ENCODE results near the gene CD99L2.

DNA sequence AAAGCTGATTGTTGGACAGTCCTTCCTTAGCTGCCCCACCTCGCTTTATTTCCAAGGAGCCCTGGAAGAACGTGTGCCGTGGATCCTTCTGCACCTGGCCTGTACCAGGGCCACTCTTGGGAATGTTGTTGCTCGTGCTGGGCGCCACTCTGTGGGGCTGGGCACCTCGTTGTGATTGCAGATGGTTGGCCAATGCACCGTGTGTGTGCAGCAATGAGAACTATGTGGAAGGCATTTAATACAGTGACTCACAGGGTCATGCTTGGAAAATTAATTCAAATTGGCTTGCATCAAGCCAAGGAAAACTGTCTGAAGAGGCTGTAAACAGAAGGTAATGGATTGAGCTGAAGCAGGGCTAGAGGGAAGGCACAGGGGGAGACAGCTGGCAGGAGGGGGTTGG, 37.0 kb upstream of the CD99L2 start:
- TF ChIP-seq POLR2A (IDR thresholded peaks at IDR 0.05; ENCODE audit: low read depth, low read length) (no peak), POLR2AphosphoS5 (IDR thresholded peaks at IDR 0.05; ENCODE audit: low read depth, low read length) (no peak), TAF1 (IDR thresholded peaks at IDR 0.05; ENCODE audit: low read depth, low read length) (no peak), POU2F2 (IDR thresholded peaks at IDR 0.05; ENCODE audit: low read depth, low read length) (no peak), SPI1 (IDR thresholded peaks at IDR 0.05; ENCODE audit: low read depth, low read length) (no peak)
